SU-DHL-6 (cell line): ENCODE results near the gene TCN1.

Experiments
- H2AFZ ChIP-seq: fragments of 200-600 bp; sonication (generic); 2 replicates; pipeline ENCODE4 v1.6.1; 2014; ENCODE audit warnings: low read depth, mild to moderate bottlenecking, moderate library complexity, mixed read lengths, antibody characterized with exemption, low read length; ENCODE audit not compliant: severe bottlenecking
- H3F3A ChIP-seq: fragments of 200-600 bp; shearing (Covaris generic); 2 replicates; pipeline ENCODE4 v1.6.0; 2016; ENCODE audit warnings: antibody characterized with exemption, mild to moderate bottlenecking; ENCODE audit not compliant: insufficient read depth
- H3K27ac ChIP-seq: fragments of 200-600 bp; sonication (generic); 2 replicates; pipeline ENCODE4 v1.5.1; 2016; ENCODE audit warnings: low read depth, mild to moderate bottlenecking, low read length, moderate library complexity, mixed read lengths
- H3K27me3 ChIP-seq: fragments of 200-600 bp; sonication (generic), shearing (Covaris generic); 2 replicates; pipeline ENCODE4 v1.6.0; 2014; ENCODE audit warnings: mild to moderate bottlenecking, low read length
- H3K36me3 ChIP-seq: fragments of 200-600 bp; sonication (generic); 2 replicates; pipeline ENCODE4 v1.6.1; 2014; ENCODE audit warnings: mild to moderate bottlenecking, low read length, mixed read lengths
- H3K4me2 ChIP-seq: fragments of 300-600, 200-600 bp; shearing (Covaris generic), sonication (generic); 2 replicates; pipeline ENCODE4 v1.6.0; 2014; ENCODE audit warnings: low read length, low read depth, mild to moderate bottlenecking; ENCODE audit not compliant: poor library complexity, severe bottlenecking
- H3K4me3 ChIP-seq: fragments of 200-600 bp; sonication (generic); 2 replicates; pipeline ENCODE4 v1.5.1; 2014; ENCODE audit warnings: antibody characterized with exemption, low read length, mild to moderate bottlenecking, mixed read lengths; ENCODE audit not compliant: insufficient read depth, poor library complexity, severe bottlenecking
- H3K79me2 ChIP-seq: fragments of 200-600 bp; sonication (generic); 2 replicates; pipeline ENCODE4 v1.6.1; 2014; ENCODE audit warnings: mild to moderate bottlenecking, low read length, moderate library complexity; ENCODE audit not compliant: insufficient read depth
- H3K9ac ChIP-seq: fragments of 200-600 bp; sonication (generic); 2 replicates; pipeline ENCODE4 v1.7.0; 2014; ENCODE audit warnings: mild to moderate bottlenecking, low read length
- H3K9me2 ChIP-seq: fragments of 200-600 bp; sonication (generic); replicated peaks from 2 replicates; pipeline ENCODE4 v1.6.1; 2014; ENCODE audit warnings: low read length; ENCODE audit not compliant: insufficient read depth
- H3K9me3 ChIP-seq: fragments of 200-600 bp; sonication (generic); 2 replicates; pipeline ENCODE4 v1.6.1; 2014; ENCODE audit warnings: low read length, mixed read lengths; ENCODE audit not compliant: insufficient read depth
- H4K20me1 ChIP-seq: fragments of 200-600 bp; sonication (generic); 2 replicates; pipeline ENCODE4 v1.6.1; 2014; ENCODE audit warnings: low read depth, mild to moderate bottlenecking, antibody characterized with exemption, low read length, moderate library complexity, mixed read lengths
- EZH2phosphoT487 ChIP-seq: fragments of 200-600 bp; sonication (generic), shearing (Covaris generic); conservative IDR thresholded peaks from 2 replicates; pipeline ENCODE4 v1.6.1; 2018; ENCODE audit warnings: mild to moderate bottlenecking, antibody characterized with exemption, low read length, moderate library complexity, mixed read lengths
- TF ChIP-seq, protein P1 (sequence below): fragments of 200-600 bp; sonication (generic); IDR thresholded peaks from one replicate; pipeline ENCODE4 v1.5.1; 2017; ENCODE audit warnings: antibody characterized with exemption, mild to moderate bottlenecking, low read length, moderate library complexity; ENCODE audit not compliant: insufficient read depth, poor library complexity, severe bottlenecking

TCN1 gene

DNA sequence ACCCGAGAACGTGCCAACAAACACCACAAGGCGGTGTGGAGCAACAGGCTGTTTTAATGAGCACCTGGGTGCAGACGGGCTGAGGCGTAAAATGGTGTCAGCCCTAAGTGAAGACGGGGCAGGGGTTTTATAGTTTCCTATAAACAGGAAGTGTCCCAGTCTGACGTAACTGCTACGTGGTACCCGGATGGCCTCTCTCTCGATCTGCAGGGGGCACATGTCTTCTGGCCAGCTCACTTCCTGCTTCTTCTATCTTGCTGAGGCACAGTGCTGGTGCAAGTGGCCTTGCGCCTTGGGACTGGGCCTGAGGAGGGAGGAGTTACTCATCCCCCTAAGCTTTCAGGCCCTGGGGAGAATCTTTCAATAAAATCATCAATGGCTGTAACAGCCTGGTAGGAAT lies 33.2 kb upstream of the TCN1 start:
- no peak overlapping the region for H3K9ac ChIP-seq
- no peaks in the 10 kb centered on the region for H3K9me2 ChIP-seq
- no peak for TF ChIP-seq EZH2phosphoT487
- TF ChIP-seq, protein P1, sequence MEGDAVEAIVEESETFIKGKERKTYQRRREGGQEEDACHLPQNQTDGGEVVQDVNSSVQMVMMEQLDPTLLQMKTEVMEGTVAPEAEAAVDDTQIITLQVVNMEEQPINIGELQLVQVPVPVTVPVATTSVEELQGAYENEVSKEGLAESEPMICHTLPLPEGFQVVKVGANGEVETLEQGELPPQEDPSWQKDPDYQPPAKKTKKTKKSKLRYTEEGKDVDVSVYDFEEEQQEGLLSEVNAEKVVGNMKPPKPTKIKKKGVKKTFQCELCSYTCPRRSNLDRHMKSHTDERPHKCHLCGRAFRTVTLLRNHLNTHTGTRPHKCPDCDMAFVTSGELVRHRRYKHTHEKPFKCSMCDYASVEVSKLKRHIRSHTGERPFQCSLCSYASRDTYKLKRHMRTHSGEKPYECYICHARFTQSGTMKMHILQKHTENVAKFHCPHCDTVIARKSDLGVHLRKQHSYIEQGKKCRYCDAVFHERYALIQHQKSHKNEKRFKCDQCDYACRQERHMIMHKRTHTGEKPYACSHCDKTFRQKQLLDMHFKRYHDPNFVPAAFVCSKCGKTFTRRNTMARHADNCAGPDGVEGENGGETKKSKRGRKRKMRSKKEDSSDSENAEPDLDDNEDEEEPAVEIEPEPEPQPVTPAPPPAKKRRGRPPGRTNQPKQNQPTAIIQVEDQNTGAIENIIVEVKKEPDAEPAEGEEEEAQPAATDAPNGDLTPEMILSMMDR = no peak
- H3K27ac ChIP-seq = no peak overlapping the region
- no peak overlapping the region for H3K4me3 ChIP-seq
- no peaks in the 10 kb centered on the region for H4K20me1 ChIP-seq
- no peaks in the 10 kb centered on the region for H3K36me3 ChIP-seq
- H3K27me3 ChIP-seq = no peaks in the 10 kb centered on the region
- no peaks in the 10 kb centered on the region for H3F3A ChIP-seq
- H3K79me2 ChIP-seq = no peaks in the 10 kb centered on the region
- no peaks in the 10 kb centered on the region for H3K9me3 ChIP-seq
- H3K4me2 ChIP-seq = no peak overlapping the region
- H2AFZ ChIP-seq = no peak overlapping the region

DNA sequence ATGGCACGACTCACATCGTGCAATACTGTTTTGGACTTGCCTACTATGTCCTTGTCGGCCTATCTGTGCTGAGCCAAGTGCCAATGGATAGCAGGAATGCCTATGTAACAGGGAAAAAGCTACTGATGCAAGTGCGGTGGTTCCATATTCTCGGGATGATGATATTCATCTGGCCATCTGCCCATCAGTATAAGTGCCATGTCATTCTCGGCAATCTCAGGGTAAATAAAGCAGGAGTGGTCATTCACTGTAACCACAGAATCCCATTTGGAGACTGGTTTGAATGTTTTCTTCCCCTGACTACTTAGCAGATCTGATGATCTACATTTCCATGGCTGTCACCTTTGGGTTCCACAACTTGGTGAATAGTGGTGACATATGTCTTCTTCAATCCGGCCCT lies 32.4 kb upstream of the TCN1 start:
- H3K9ac ChIP-seq = no peak overlapping the region
- H3K4me3 ChIP-seq = no peak overlapping the region
- no peak for TF ChIP-seq EZH2phosphoT487
- TF ChIP-seq, protein P1 = no peak
- no peak overlapping the region for H3K27ac ChIP-seq
- no peaks in the 10 kb centered on the region for H3F3A ChIP-seq
- no peaks in the 10 kb centered on the region for H4K20me1 ChIP-seq
- H3K9me2 ChIP-seq = no peaks in the 10 kb centered on the region
- no peaks in the 10 kb centered on the region for H3K27me3 ChIP-seq
- H3K4me2 ChIP-seq = no peak overlapping the region
- H3K79me2 ChIP-seq = no peaks in the 10 kb centered on the region
- H3K9me3 ChIP-seq = no peaks in the 10 kb centered on the region
- no peak overlapping the region for H2AFZ ChIP-seq
- H3K36me3 ChIP-seq = no peaks in the 10 kb centered on the region

DNA sequence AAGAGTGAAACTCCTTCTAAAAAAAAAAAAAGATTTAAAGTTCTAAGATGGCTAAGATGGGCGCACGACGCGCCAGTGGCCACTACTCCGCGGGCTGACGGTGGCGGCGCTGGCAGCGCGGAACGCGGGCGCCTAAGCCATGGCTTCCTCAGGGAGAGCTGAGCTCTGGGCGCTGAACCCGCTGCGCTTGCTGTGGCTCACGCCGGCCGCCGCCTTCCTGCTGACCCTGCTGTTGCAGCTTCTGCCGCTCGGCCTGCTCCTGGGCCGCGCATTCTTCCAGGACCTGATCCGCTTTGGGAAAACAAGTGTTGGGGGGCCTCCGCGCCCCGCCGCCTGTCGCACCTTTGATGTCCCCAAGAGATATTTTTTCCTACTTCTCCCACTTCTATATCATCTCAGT lies 31.8 kb upstream of the TCN1 start:
- Histone ChIP-seq H3K9me3 (no peaks in the 10 kb centered on the region), H3K4me3 (no peak overlapping the region), H3K27ac (no peak overlapping the region), H3K4me2 (no peak overlapping the region), H3K79me2 (no peaks in the 10 kb centered on the region), H3K36me3 (no peaks in the 10 kb centered on the region), H4K20me1 (no peaks in the 10 kb centered on the region), H3K9ac (no peak overlapping the region), H2AFZ (no peak overlapping the region), H3K9me2 (no peaks in the 10 kb centered on the region), H3K27me3 (no peaks in the 10 kb centered on the region), H3F3A (no peaks in the 10 kb centered on the region)
- no peak for TF ChIP-seq EZH2phosphoT487
- TF ChIP-seq, protein P1 = no peak

DNA sequence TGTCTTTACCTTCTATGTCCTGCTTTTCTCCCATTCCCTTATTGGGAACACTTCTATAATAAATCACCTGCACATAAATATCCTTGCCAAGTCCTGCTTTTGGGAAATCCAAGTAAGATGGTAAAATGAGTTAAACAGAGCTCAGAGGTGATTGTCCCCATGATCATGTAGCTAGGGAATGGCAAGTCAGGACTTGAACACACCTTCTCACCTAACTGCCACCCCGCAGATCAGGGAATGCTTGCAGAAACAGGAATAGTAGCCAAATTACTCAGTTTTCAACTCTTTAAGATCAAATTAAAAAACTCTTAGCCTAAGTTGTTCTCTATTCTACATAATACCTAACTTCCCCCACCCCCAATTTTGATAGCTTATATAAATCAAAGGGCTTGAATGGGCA lies 28.3 kb upstream of the TCN1 start:
- Histone ChIP-seq H4K20me1 (no peaks in the 10 kb centered on the region), H3K4me3 (no peak overlapping the region), H3K27me3 (no peaks in the 10 kb centered on the region), H3K4me2 (no peak overlapping the region), H3K9me3 (no peaks in the 10 kb centered on the region), H3K9ac (no peak overlapping the region), H3K79me2 (no peaks in the 10 kb centered on the region), H3K9me2 (no peaks in the 10 kb centered on the region), H3K36me3 (no peaks in the 10 kb centered on the region), H3F3A (no peaks in the 10 kb centered on the region), H3K27ac (no peak overlapping the region), H2AFZ (no peak overlapping the region)
- TF ChIP-seq, protein P1 = no peak
- no peak for TF ChIP-seq EZH2phosphoT487
